H1 (cell line): ENCODE data around the gene KAT2A. TPM values are rescaled to one million over a fixed set of nuclear protein-coding genes. Genes with fewer than 3 reads are reported as not detected.

Source experiments
- CTCF ChIA-PET: fragments of 300-600 bp; sonication (Branson Sonifier 250); formaldehyde crosslinking; loops from one replicate; lab custom pipeline; 2021; ENCODE audit not compliant: partially characterized antibody; lab: Charles Lee
- POLR2A ChIA-PET: fragments of 300-600 bp; sonication (Branson Sonifier 250); formaldehyde crosslinking; loops from one replicate; lab custom pipeline; 2021; ENCODE audit warnings: inconsistent platforms; ENCODE audit not compliant: partially characterized antibody; lab: Charles Lee
- DNase-seq, 2 experiments: peaks; one replicate each; pipeline versions ENCODE4 v3.0.0 to v3.0.0-alpha.2; 2010 to 2022; ENCODE audit warnings: low spot score in 2 of 2, low read depth in 1 of 2, mixed read lengths in 1 of 2
- FAIRE-seq: peaks from 2 replicates; lab custom pipeline; 2011; peaks lifted over from hg19 to GRCh38; lab: Jason Lieb, UNC
- H2AFZ ChIP-seq: 2 replicates; pipeline ENCODE4 v1.8.1; 2012; ENCODE audit warnings: low read length, inconsistent platforms
- H2AK5ac ChIP-seq: 2 replicates; pipeline ENCODE4 v1.6.1; 2013; ENCODE audit warnings: low read depth, low read length
- H2BK120ac ChIP-seq: replicated peaks from 2 replicates; pipeline ENCODE3; 2013; ENCODE audit warnings: low read depth, low read length, inconsistent platforms
- H2BK12ac ChIP-seq: 2 replicates; pipeline ENCODE4 v1.6.1; 2013; ENCODE audit warnings: low read depth, low read length
- H2BK15ac ChIP-seq: 2 replicates; pipeline ENCODE4 v1.6.1; 2013; ENCODE audit warnings: low read length
- H2BK20ac ChIP-seq: 2 replicates; pipeline ENCODE4 v1.6.1; 2013; ENCODE audit warnings: low read length
- H2BK5ac ChIP-seq: 2 replicates; pipeline ENCODE4 v1.6.1; 2013; ENCODE audit warnings: low read depth, low read length
- H3K14ac ChIP-seq: 2 replicates; pipeline ENCODE4 v1.6.1; 2013; ENCODE audit warnings: inconsistent platforms; ENCODE audit not compliant: insufficient read length
- H3K18ac ChIP-seq: 2 replicates; pipeline ENCODE4 v1.6.1; 2013; ENCODE audit warnings: low read length; ENCODE audit errors: extremely low read depth
- H3K23ac ChIP-seq: 2 replicates; pipeline ENCODE4 v1.6.1; 2013; ENCODE audit warnings: inconsistent platforms; ENCODE audit not compliant: insufficient read length
- H3K23me2 ChIP-seq: 2 replicates; pipeline ENCODE4 v1.6.1; 2013; ENCODE audit warnings: low read depth, low read length
- H3K27ac ChIP-seq: 2 replicates; pipeline ENCODE4 v1.6.1; 2011; ENCODE audit warnings: low read depth, low read length, inconsistent platforms
- H3K27me3 ChIP-seq, 4 experiments: replicated peaks in 1 of 4; 1 replicate in 1 of 4; 2 replicates in 3 of 4; pipeline versions ENCODE4 v1.6.1 to v1.8.1; 2011 to 2013; ENCODE audit warnings: low read length in 3 of 4, mild to moderate bottlenecking in 3 of 4, inconsistent platforms in 2 of 4, mixed read lengths in 2 of 4, moderate library complexity in 1 of 4; ENCODE audit not compliant: control insufficient read depth in 3 of 4, insufficient read depth in 3 of 4; ENCODE audit errors: extremely low read depth in 1 of 4
- H3K36me3 ChIP-seq, 4 experiments: 2 replicates each; pipeline versions ENCODE4 v1.6.1 to v1.8.1; 2011 to 2013; ENCODE audit warnings: mild to moderate bottlenecking in 4 of 4, low read length in 3 of 4, moderate library complexity in 2 of 4, control low read depth in 1 of 4, inconsistent platforms in 1 of 4; ENCODE audit not compliant: insufficient read depth in 4 of 4, control insufficient read depth in 2 of 4
- H3K4ac ChIP-seq: replicated peaks from 2 replicates; pipeline ENCODE3; 2013; ENCODE audit warnings: low read length, low read depth, mixed read lengths, inconsistent platforms; ENCODE audit not compliant: insufficient read length
- H3K4me1 ChIP-seq, 4 experiments: replicated peaks in 1 of 4; 1 replicate in 1 of 4; 2 replicates in 3 of 4; pipeline versions ENCODE4 v1.6.1 to v1.8.1; 2011 to 2013; ENCODE audit warnings: low read length in 3 of 4, inconsistent platforms in 2 of 4, mixed read lengths in 1 of 4; ENCODE audit not compliant: insufficient read depth in 4 of 4, control insufficient read depth in 3 of 4
- H3K4me2 ChIP-seq, 2 experiments: 2 replicates each; pipeline versions ENCODE4 v1.6.1 to v1.8.1; 2011 to 2013; ENCODE audit warnings: low read depth in 2 of 2, low read length in 2 of 2, control low read depth in 1 of 2, inconsistent platforms in 1 of 2, mild to moderate bottlenecking in 1 of 2; ENCODE audit not compliant: insufficient read depth in 1 of 2
- H3K4me3 ChIP-seq, 4 experiments: fragments of 200-600, 300-600 bp in 1 of 4; sonication (generic), shearing (Covaris generic), sonication (Bioruptor Twin) in 1 of 4; 2 replicates each; pipeline versions ENCODE4 v1.5.1 to v1.8.1; 2011 to 2016; ENCODE audit warnings: low read length in 4 of 4, low read depth in 3 of 4, control low read depth in 2 of 4, inconsistent platforms in 2 of 4, mild to moderate bottlenecking in 2 of 4, mixed read lengths in 1 of 4, moderate library complexity in 1 of 4; ENCODE audit not compliant: insufficient read depth in 2 of 4; ENCODE audit errors: extremely low read depth in 1 of 4
- H3K56ac ChIP-seq: replicated peaks from 2 replicates; pipeline ENCODE3; 2013; ENCODE audit warnings: low read depth, mild to moderate bottlenecking, mixed read lengths, low read length, inconsistent platforms; ENCODE audit not compliant: insufficient read length
- H3K79me1 ChIP-seq: 2 replicates; pipeline ENCODE4 v1.6.1; 2013; ENCODE audit warnings: low read depth, low read length, control low read depth
- H3K79me2 ChIP-seq, 2 experiments: 2 replicates each; pipeline versions ENCODE4 v1.6.1 to v1.8.1; 2012 to 2013; ENCODE audit warnings: low read length in 2 of 2, mild to moderate bottlenecking in 2 of 2, inconsistent platforms in 1 of 2; ENCODE audit not compliant: insufficient read depth in 2 of 2, control insufficient read depth in 1 of 2
- H3K9ac ChIP-seq, 4 experiments: replicated peaks in 1 of 4; 1 replicate in 1 of 4; 2 replicates in 3 of 4; pipeline versions ENCODE4 v1.6.1 to v1.8.1; 2011 to 2013; ENCODE audit warnings: low read depth in 3 of 4, low read length in 3 of 4, control low read depth in 2 of 4, mild to moderate bottlenecking in 2 of 4, moderate library complexity in 2 of 4, inconsistent platforms in 1 of 4; ENCODE audit errors: extremely low read depth in 1 of 4
- H3K9me3 ChIP-seq, 2 experiments: 2 replicates each; pipeline versions ENCODE4 v1.6.1 to v1.8.1; 2012 to 2013; ENCODE audit warnings: mild to moderate bottlenecking in 2 of 2, moderate library complexity in 2 of 2, control low read depth in 1 of 2, inconsistent platforms in 1 of 2, low read depth in 1 of 2, low read length in 1 of 2, mixed read lengths in 1 of 2; ENCODE audit not compliant: insufficient read depth in 2 of 2
- H4K20me1 ChIP-seq, 2 experiments: replicated peaks in 1 of 2; 2 replicates each; pipeline versions ENCODE3 to v1.8.1; 2011 to 2013; ENCODE audit warnings: inconsistent platforms in 2 of 2, low read length in 2 of 2, mild to moderate bottlenecking in 1 of 2; ENCODE audit not compliant: insufficient read depth in 2 of 2, control insufficient read depth in 1 of 2
- H4K5ac ChIP-seq: 2 replicates; pipeline ENCODE4 v1.6.1; 2013; ENCODE audit warnings: low read length, low read depth, mixed read lengths, inconsistent platforms; ENCODE audit not compliant: insufficient read length
- H4K8ac ChIP-seq: 2 replicates; pipeline ENCODE4 v1.8.0; 2013; ENCODE audit warnings: mild to moderate bottlenecking, moderate library complexity, low read length, inconsistent platforms; ENCODE audit not compliant: insufficient read depth; ENCODE audit errors: extremely low read depth
- H4K91ac ChIP-seq: replicated peaks from 2 replicates; pipeline ENCODE3; 2013; ENCODE audit warnings: low read length, mixed read lengths, inconsistent platforms; ENCODE audit not compliant: insufficient read length
- BACH1 ChIP-seq: IDR thresholded peaks from 2 replicates; pipeline ENCODE4 v1.6.1; 2012; ENCODE audit warnings: low read length, improper control_type of control experiment
- CBX5 ChIP-seq: fragments of 300-800, 300-1000 bp; sonication (generic); IDR thresholded peaks from 2 replicates; pipeline ENCODE4 v1.7.1; 2016; ENCODE audit warnings: antibody characterized with exemption, low read length, low read depth
- CTBP2 ChIP-seq: IDR thresholded peaks from 2 replicates; pipeline ENCODE4 v1.7.0; 2011; ENCODE audit warnings: borderline replicate concordance, mild to moderate bottlenecking, moderate library complexity, mixed read lengths, low read length; ENCODE audit not compliant: insufficient read depth, insufficient read length
- EP300 ChIP-seq, 2 experiments: IDR thresholded peaks; 1 replicate in 1 of 2; 2 replicates in 1 of 2; pipeline ENCODE4 v1.6.1; 2011 to 2012; ENCODE audit warnings: low read depth in 2 of 2, low read length in 2 of 2, mild to moderate bottlenecking in 2 of 2, borderline replicate concordance in 1 of 2, inconsistent platforms in 1 of 2, moderate library complexity in 1 of 2
- EZH2 ChIP-seq: fragments of 200-600 bp; sonication (generic); IDR thresholded peaks from 2 replicates; pipeline ENCODE4 v1.7.1; 2012; ENCODE audit warnings: low read depth, mild to moderate bottlenecking, moderate library complexity, low read length, inconsistent platforms; ENCODE audit not compliant: severe bottlenecking
- GABPA ChIP-seq: IDR thresholded peaks from 2 replicates; pipeline ENCODE4 v1.6.1; 2011; ENCODE audit warnings: mild to moderate bottlenecking, low read length, moderate library complexity, borderline replicate concordance; ENCODE audit not compliant: insufficient read depth
- MAX ChIP-seq: IDR thresholded peaks from 2 replicates; pipeline ENCODE4 v1.6.1; 2012; ENCODE audit warnings: inconsistent platforms
- NRF1 ChIP-seq: IDR thresholded peaks from 2 replicates; pipeline ENCODE4 v1.6.1; 2011; ENCODE audit warnings: mild to moderate bottlenecking, low read depth, low read length, improper control_type of control experiment
- SIN3A ChIP-seq, 2 experiments: IDR thresholded peaks in 1 of 2; conservative IDR thresholded peaks in 1 of 2; 2 replicates each; pipeline ENCODE4 v1.6.1; 2011 to 2012; ENCODE audit warnings: low read length in 2 of 2, improper control_type of control experiment in 1 of 2, low read depth in 1 of 2, mild to moderate bottlenecking in 1 of 2
- SIRT6 ChIP-seq: IDR thresholded peaks from one replicate; pipeline ENCODE4 v1.7.1; 2012; ENCODE audit warnings: low read length, inconsistent platforms
- SRF ChIP-seq: IDR thresholded peaks from 2 replicates; pipeline ENCODE4 v1.6.1; 2011; ENCODE audit warnings: mild to moderate bottlenecking, low read depth, low read length, moderate library complexity
- TAF7 ChIP-seq: optimal IDR thresholded peaks from 2 replicates; pipeline ENCODE3; 2011; ENCODE audit warnings: low read depth, mild to moderate bottlenecking, inconsistent platforms, low read length, moderate library complexity, borderline replicate concordance
- WGBS, 2 experiments: shearing (Covaris generic) in 1 of 2; methylation state at CpG; one replicate each; pipeline versions ENCODE4 v1.1.6 to v1.1.7; 2013 to 2015; ENCODE audit warnings: low lambda C conversion rate in 2 of 2, mixed read lengths in 2 of 2, inconsistent platforms in 1 of 2, low coverage in 1 of 2, missing lambda C conversion rate in 1 of 2; ENCODE audit not compliant: insufficient replicate concordance in 2 of 2, insufficient coverage in 1 of 2, insufficient read length in 1 of 2; ENCODE audit errors: extremely low coverage in 1 of 2, missing lambda C conversion rate in 1 of 2; 5-methylcytosine and 5-hydroxymethylcytosine counted together
- polyA plus RNA-seq, 7 experiments: library from polyadenylated mRNA; depleted of rRNA in 3 of 7; stranded (reverse) in 5 of 7; unstranded in 2 of 7; fragments of >200 nt in 5 of 7; fragments of 200-250 nt in 2 of 7; gene quantifications; 1 replicate in 5 of 7; 2 replicates in 1 of 7; 4 replicates in 1 of 7; pipeline versions ENCODE4 v1.2.1 to v1.2.3, GENCODE V29; 2011 to 2013; ENCODE audit warnings: missing spikeins in 2 of 7, mixed read lengths in 2 of 7
- total RNA-seq: library from RNA; stranded (reverse); fragmentation: NEBNext Ultra II Directional; extraction: Animal tissue kit (Norgen Biotek cat#: 25700); gene quantifications from 2 replicates; pipeline ENCODE4 v1.2.1, GENCODE V29; 2021

KAT2A gene
- total and polyA plus RNA-seq, 2 of the 8 experiments (the other 6 are each of a cell fraction or from before 2014, with no cell fraction given) = 34.2 to 40.1 TPM

GRCh38 chr17:42109086-42109485 is 12.1 kb downstream of the KAT2A start:
- 85% methylated on average over 9 of the region's 9 CpGs; no CpG with 5 or more reads in 1 of the 2 experiments for WGBS, 2 experiments
- TF ChIP-seq EP300 (IDR thresholded peaks at IDR 0.05; ENCODE audit: borderline replicate concordance in 1 of 2, low read depth in 2 of 2, low read length in 2 of 2) (no peak), CBX5 (no peak), SIRT6 (no peak), SIN3A (conservative IDR thresholded peaks at IDR 0.05 in 1 of 2, IDR thresholded peaks at IDR 0.05 in 1 of 2; ENCODE audit: low read depth in 1 of 2, low read length in 2 of 2) (no peak), GABPA (no peak), CTBP2 (no peak), BACH1 (no peak), NRF1 (no peak), EZH2 (no peak), MAX (no peak), TAF7 (no peak), SRF (no peak)

More at GRCh38 chr17:42109086-42109485, 12.1 kb downstream of the KAT2A start:
- Histone ChIP-seq H3K27ac (no peak overlapping the region), H3K4me2 (no peak overlapping the region), H4K8ac (no peak overlapping the region; the same call in 1 of the 2 replicates), H3K4me1 (peaks cover 0 to 18% (median 10%) of the 10 kb centered on the region in 4 experiments; a peak in 6 of 7 replicates), H4K20me1 (no peaks in the 10 kb centered on the region), H3K27me3 (no peaks in the 10 kb centered on the region), H3K9me3 (no peaks in the 10 kb centered on the region), H3K79me2 (no peaks in the 10 kb centered on the region), H2AFZ (no peak overlapping the region), H4K5ac (no peak overlapping the region), H3K14ac (no peak overlapping the region), H2BK20ac (no peak overlapping the region), H3K9ac (no peak overlapping the region), H2BK5ac (peak overlapping the region; percentile 97; the same call in 1 of the 2 replicates), H3K23ac (no peak overlapping the region), H2BK12ac (peak overlapping the region; percentile 81; the same call in 1 of the 2 replicates), H3K56ac (no peak overlapping the region), H3K18ac (no peak overlapping the region), H2BK15ac (no peak overlapping the region; the same call in 1 of the 2 replicates), H3K4me3 (no peak overlapping the region), H3K79me1 (no peaks in the 10 kb centered on the region), H3K36me3 (peaks cover 0 to 2% (median 0%) of the 10 kb centered on the region in 4 experiments; a peak in 1 of 8 replicates), H4K91ac (peak overlapping the region; percentile 55), H2BK120ac (no peak overlapping the region), H3K23me2 (peaks cover 2% of the 10 kb centered on the region; the same call in 1 of the 2 replicates), H3K4ac (no peak overlapping the region), H2AK5ac (no peak overlapping the region)
- ChIA-PET POLR2A (interaction anchor here (7.2 kb wide), 1 partner anchor 12 kb away, joined by 51 read pairs; the partner anchor contains the start of genes HSPB9 and KAT2A), CTCF (interaction anchor here (1.1 to 39.4 kb wide), 7 partner anchors 7 to 150 kb away, joined by 3 to 1084 read pairs (median 323); partner anchors contain the start of genes CNP, DHX58, DNAJC7 and HSPB9)
- DNase-seq = no peak
- no peak for FAIRE-seq
